Neuronal stem cell (in vitro differentiated cells): ENCODE results near the gene GPR62.
A peak's percentile ranks its signal among the peaks of the same experiment; 100 is the strongest.

Source experiments
- DNase-seq: peaks from one replicate; pipeline ENCODE4 v3.0.0-alpha.2; 2013; ENCODE audit warnings: low spot score
- H2AFZ ChIP-seq: one replicate; pipeline ENCODE4 v1.6.1; 2013; ENCODE audit warnings: mild to moderate bottlenecking, low read length, inconsistent platforms
- H2AK5ac ChIP-seq: 2 replicates; pipeline ENCODE4 v1.6.1; 2013; ENCODE audit warnings: low read depth, mild to moderate bottlenecking, inconsistent platforms, low read length, moderate library complexity, mixed read lengths
- H2BK120ac ChIP-seq: 2 replicates; pipeline ENCODE4 v1.6.1; 2013; ENCODE audit warnings: low read depth, mild to moderate bottlenecking, inconsistent platforms, low read length, moderate library complexity, mixed read lengths
- H2BK12ac ChIP-seq: one replicate; pipeline ENCODE4 v1.6.1; 2013; ENCODE audit warnings: low read length, inconsistent platforms
- H2BK15ac ChIP-seq: 2 replicates; pipeline ENCODE4 v1.6.1; 2013; ENCODE audit warnings: mild to moderate bottlenecking, low read length, inconsistent platforms, mixed read lengths
- H2BK5ac ChIP-seq: one replicate; pipeline ENCODE4 v1.6.1; 2013; ENCODE audit warnings: inconsistent platforms, mild to moderate bottlenecking, low read length, moderate library complexity
- H3K14ac ChIP-seq: one replicate; pipeline ENCODE4 v1.6.1; 2013; ENCODE audit warnings: low read length, inconsistent platforms
- H3K18ac ChIP-seq: 2 replicates; pipeline ENCODE4 v1.6.1; 2013; ENCODE audit warnings: low read length, inconsistent platforms
- H3K23ac ChIP-seq: 2 replicates; pipeline ENCODE4 v1.6.1; 2013; ENCODE audit warnings: low read depth, mild to moderate bottlenecking, mixed read lengths, low read length, inconsistent platforms; ENCODE audit not compliant: poor library complexity
- H3K27ac ChIP-seq: replicated peaks from 3 replicates; pipeline ENCODE4 v1.5.1; 2013; ENCODE audit warnings: low read length, inconsistent platforms
- H3K27me3 ChIP-seq, 3 experiments: 2 replicates each; pipeline ENCODE4 v1.6.1; 2013; ENCODE audit warnings: low read length in 3 of 3, mild to moderate bottlenecking in 2 of 3, inconsistent platforms in 1 of 3, low read depth in 1 of 3, mixed read lengths in 1 of 3, moderate library complexity in 1 of 3; ENCODE audit not compliant: control insufficient read depth in 3 of 3, insufficient read depth in 3 of 3
- H3K36me3 ChIP-seq, 2 donors: replicated peaks in 1 of 2; 2 replicates each; pipeline ENCODE4 v1.6.1; 2013; ENCODE audit warnings: low read length in 2 of 2; ENCODE audit not compliant: control insufficient read depth in 2 of 2, insufficient read depth in 2 of 2
- H3K4ac ChIP-seq: 2 replicates; pipeline ENCODE4 v1.6.1; 2013; ENCODE audit warnings: inconsistent platforms, mild to moderate bottlenecking, low read length, moderate library complexity
- H3K4me1 ChIP-seq, 2 donors: 1 replicate in 1 of 2; 2 replicates in 1 of 2; pipeline ENCODE4 v1.6.1; 2013; ENCODE audit warnings: low read length in 2 of 2, low read depth in 1 of 2; ENCODE audit not compliant: control insufficient read depth in 2 of 2, insufficient read depth in 1 of 2
- H3K4me2 ChIP-seq: one replicate; pipeline ENCODE4 v1.6.1; 2013; ENCODE audit warnings: mild to moderate bottlenecking, low read length, inconsistent platforms; ENCODE audit not compliant: insufficient read depth, poor library complexity, severe bottlenecking
- H3K4me3 ChIP-seq, 2 donors: 2 replicates each; pipeline ENCODE4 v1.5.1; 2013; ENCODE audit warnings: low read length in 2 of 2, mild to moderate bottlenecking in 2 of 2, inconsistent platforms in 1 of 2, moderate library complexity in 1 of 2
- H3K79me1 ChIP-seq: one replicate; pipeline ENCODE4 v1.6.1; 2013; ENCODE audit warnings: low read depth, mild to moderate bottlenecking, inconsistent platforms, low read length, moderate library complexity
- H3K9ac ChIP-seq: one replicate; pipeline ENCODE4 v1.6.1; 2013; ENCODE audit warnings: mild to moderate bottlenecking, low read depth, low read length, inconsistent platforms; ENCODE audit not compliant: poor library complexity
- H3K9me3 ChIP-seq, 2 donors: replicated peaks in 1 of 2; 2 replicates each; pipeline versions ENCODE3 to v1.6.1; 2013; ENCODE audit warnings: low read length in 2 of 2, mild to moderate bottlenecking in 2 of 2, inconsistent platforms in 1 of 2, low read depth in 1 of 2, mixed read lengths in 1 of 2, moderate library complexity in 1 of 2; ENCODE audit not compliant: control insufficient read depth in 2 of 2, insufficient read depth in 1 of 2
- H4K8ac ChIP-seq: one replicate; pipeline ENCODE4 v1.6.1; 2013; ENCODE audit warnings: low read depth, mild to moderate bottlenecking, inconsistent platforms, low read length, moderate library complexity
- H4K91ac ChIP-seq: one replicate; pipeline ENCODE4 v1.6.1; 2013; ENCODE audit warnings: low read length, low read depth, mild to moderate bottlenecking, inconsistent platforms; ENCODE audit not compliant: poor library complexity
- WGBS, 2 donors: extraction: QIAGEN DNeasy Blood & Tissue Kit; methylation state at CpG; one replicate each; pipeline ENCODE4 v1.1.7; 2013; ENCODE audit warnings: missing lambda C conversion rate in 2 of 2, mixed read lengths in 1 of 2; ENCODE audit not compliant: insufficient read length in 2 of 2, insufficient replicate concordance in 1 of 2; ENCODE audit errors: extremely low coverage in 2 of 2; 5-methylcytosine and 5-hydroxymethylcytosine counted together

GPR62 gene

GRCh38 chr3:51947215-51947900 lies 7.8 kb upstream of the GPR62 start:
- peak overlapping the region; percentile 52 for H4K8ac ChIP-seq
- H3K79me1 ChIP-seq: no peaks in the 10 kb centered on the region
- no peak overlapping the region for H3K27ac ChIP-seq
- H2BK12ac ChIP-seq: no peak overlapping the region
- H2BK5ac ChIP-seq: no peak overlapping the region
- H2AK5ac ChIP-seq: peak overlapping the region; percentile 20
- no peak overlapping the region for H4K91ac ChIP-seq
- no peak overlapping the region for H3K4me3 ChIP-seq
- no peak overlapping the region for H3K4me2 ChIP-seq
- H2AFZ ChIP-seq: no peak overlapping the region
- WGBS, 2 donors: no CpG with 5 or more reads among the region's 13 CpGs
- H2BK15ac ChIP-seq: peak overlapping the region; percentile 69
- peak overlapping the region; percentile 44 for H3K18ac ChIP-seq
- no peak overlapping the region for H3K23ac ChIP-seq
- H3K9ac ChIP-seq: peak overlapping the region; percentile 33
- H3K9me3 ChIP-seq: peaks cover 0 to 3% of the 10 kb centered on the region in 2 donors
- no peak overlapping the region for H3K4ac ChIP-seq
- no peak overlapping the region for H2BK120ac ChIP-seq
- DNase-seq: no peak
- H3K4me1 ChIP-seq: peaks cover 3 to 5% of the 10 kb centered on the region in 2 donors
- no peaks in the 10 kb centered on the region for H3K36me3 ChIP-seq
- peaks cover 0 to 2% (median 0%) of the 10 kb centered on the region in 3 experiments for H3K27me3 ChIP-seq
- no peak overlapping the region for H3K14ac ChIP-seq

DNA sequence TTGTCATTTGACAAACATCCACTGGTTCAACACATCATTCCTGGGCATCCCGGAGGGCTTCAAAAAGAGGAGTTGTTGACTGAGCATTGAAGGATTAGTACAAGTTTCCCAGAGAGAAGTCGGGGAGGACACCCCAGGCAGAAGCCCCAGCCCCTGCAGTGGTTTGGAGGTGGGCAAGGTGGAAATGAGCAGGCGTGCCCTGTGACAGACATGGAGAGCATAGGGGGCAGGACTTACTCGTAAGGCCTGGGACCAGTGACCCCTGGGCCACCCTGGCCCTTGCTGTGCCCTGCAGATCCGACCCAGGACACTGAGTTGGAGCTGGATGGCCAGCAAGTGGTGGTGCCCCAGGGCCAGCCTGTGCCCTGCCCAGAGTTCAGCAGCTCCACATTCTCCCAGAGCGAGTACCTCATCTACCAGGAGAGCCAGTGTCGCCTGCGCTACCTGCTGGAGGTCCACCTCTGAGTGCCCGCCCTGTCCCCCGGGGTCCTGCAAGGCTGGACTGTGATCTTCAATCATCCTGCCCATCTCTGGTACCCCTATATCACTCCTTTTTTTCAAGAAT lies 7.1 kb upstream of the GPR62 start:
- no peak overlapping the region for H3K4me2 ChIP-seq
- H2BK15ac ChIP-seq: peak overlapping the region; percentile 69
- no peak overlapping the region for H2BK12ac ChIP-seq
- H2AK5ac ChIP-seq: no peak overlapping the region
- no CpG with 5 or more reads among the region's 10 CpGs for WGBS, 2 donors
- H2BK5ac ChIP-seq: no peak overlapping the region
- H4K91ac ChIP-seq: no peak overlapping the region
- H2BK120ac ChIP-seq: no peak overlapping the region
- no peaks in the 10 kb centered on the region for H3K79me1 ChIP-seq
- no peak overlapping the region for H3K4me3 ChIP-seq
- H3K18ac ChIP-seq: no peak overlapping the region
- no peaks in the 10 kb centered on the region for H3K36me3 ChIP-seq
- H3K27ac ChIP-seq: no peak overlapping the region
- no peak overlapping the region for H3K23ac ChIP-seq
- H3K14ac ChIP-seq: no peak overlapping the region
- H3K4me1 ChIP-seq: peaks cover 1 to 2% of the 10 kb centered on the region in 2 donors
- no peak for DNase-seq
- peak overlapping the region; percentile 30 for H3K4ac ChIP-seq
- H4K8ac ChIP-seq: no peak overlapping the region
- H3K27me3 ChIP-seq: peaks cover 0 to 2% (median 0%) of the 10 kb centered on the region in 3 experiments
- no peak overlapping the region for H3K9ac ChIP-seq
- H2AFZ ChIP-seq: no peak overlapping the region
- peaks cover 0 to 3% of the 10 kb centered on the region in 2 donors for H3K9me3 ChIP-seq

DNA sequence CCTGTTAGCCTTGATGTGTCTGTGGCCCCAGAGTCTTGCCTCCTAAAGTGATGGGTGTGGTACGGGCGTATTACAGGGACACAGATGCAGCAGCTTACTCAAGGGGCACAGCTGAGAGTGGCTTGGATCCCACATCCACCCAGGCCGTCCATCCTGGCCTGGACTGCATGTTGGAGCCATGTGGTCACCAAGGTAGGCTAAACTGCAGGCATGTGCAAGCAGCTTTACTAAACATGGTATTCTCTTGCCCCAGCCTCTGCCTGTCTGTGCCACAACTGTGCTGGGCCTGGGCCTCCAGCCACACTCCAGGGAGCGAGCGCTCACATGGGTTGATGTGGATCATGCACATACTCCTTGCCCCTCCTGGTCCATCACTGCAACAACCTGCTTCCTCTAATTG lies 6.1 kb upstream of the GPR62 start:
- Histone ChIP-seq H3K27ac (no peak overlapping the region), H3K4me3 (peak overlapping the region in 1 of 2 donors; percentile 27), H3K18ac (peak overlapping the region; percentile 28), H2BK15ac (peak overlapping the region; percentile 69), H3K36me3 (no peaks in the 10 kb centered on the region), H3K23ac (peak overlapping the region; percentile 80), H3K9me3 (peaks cover 0 to 3% of the 10 kb centered on the region in 2 donors), H3K79me1 (no peaks in the 10 kb centered on the region), H2BK12ac (peak overlapping the region; percentile 14), H3K9ac (no peak overlapping the region), H3K4me2 (no peak overlapping the region), H2AK5ac (peak overlapping the region; percentile 58), H3K27me3 (peaks cover 0 to 6% (median 0%) of the 10 kb centered on the region in 3 experiments), H2AFZ (no peak overlapping the region), H2BK5ac (no peak overlapping the region), H4K91ac (no peak overlapping the region), H3K4ac (no peak overlapping the region), H2BK120ac (no peak overlapping the region), H3K4me1 (peaks cover 2 to 7% of the 10 kb centered on the region in 2 donors), H4K8ac (no peak overlapping the region), H3K14ac (no peak overlapping the region)
- WGBS, 2 donors: no CpG with 5 or more reads among the region's 5 CpGs
- no peak for DNase-seq

DNA sequence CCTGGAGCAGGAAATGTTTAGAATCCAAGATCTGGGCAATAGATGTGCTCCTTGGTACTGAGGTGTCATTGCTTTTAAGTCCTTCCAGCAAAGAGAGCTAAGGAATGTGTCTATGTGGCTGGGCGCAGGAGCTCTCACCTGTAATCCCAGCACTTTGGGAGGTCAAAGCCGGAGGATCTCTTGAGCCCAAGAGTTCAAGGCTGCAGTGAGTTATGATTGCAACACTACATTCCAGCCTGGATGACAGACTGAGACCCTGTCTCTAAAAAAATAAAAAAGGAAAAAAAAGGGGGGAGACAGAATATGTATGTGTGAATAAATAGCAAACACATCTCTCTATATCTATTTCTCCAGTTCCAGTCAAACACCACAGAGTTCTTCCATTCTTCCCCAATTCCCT lies 4.3 kb upstream of the GPR62 start:
- H3K9ac ChIP-seq: no peak overlapping the region
- no peak overlapping the region for H2BK12ac ChIP-seq
- H3K9me3 ChIP-seq: peaks cover 0 to 11% of the 10 kb centered on the region in 2 donors
- H3K4me2 ChIP-seq: no peak overlapping the region
- H3K14ac ChIP-seq: no peak overlapping the region
- no peak overlapping the region for H2BK15ac ChIP-seq
- no CpG with 5 or more reads among the region's 2 CpGs for WGBS, 2 donors
- no peak overlapping the region for H2AFZ ChIP-seq
- H3K18ac ChIP-seq: no peak overlapping the region
- no peak overlapping the region for H4K8ac ChIP-seq
- DNase-seq: no peak
- no peak overlapping the region for H3K4me3 ChIP-seq
- no peak overlapping the region for H2BK120ac ChIP-seq
- H3K36me3 ChIP-seq: no peaks in the 10 kb centered on the region
- no peak overlapping the region for H3K23ac ChIP-seq
- H3K4ac ChIP-seq: no peak overlapping the region
- H4K91ac ChIP-seq: no peak overlapping the region
- H2BK5ac ChIP-seq: no peak overlapping the region
- no peak overlapping the region for H3K27ac ChIP-seq
- H2AK5ac ChIP-seq: no peak overlapping the region
- H3K27me3 ChIP-seq: peaks cover 0 to 24% (median 10%) of the 10 kb centered on the region in 3 experiments
- no peaks in the 10 kb centered on the region for H3K79me1 ChIP-seq
- H3K4me1 ChIP-seq: peaks cover 7 to 9% of the 10 kb centered on the region in 2 donors
